ENCODE data around the gene MCM10. TPM values are rescaled to one million over a fixed set of nuclear protein-coding genes. Genes with fewer than 3 reads are reported as not detected.

The MCM10 gene
- total and polyA plus RNA-seq, 9 of the 15 experiments (the other 6 are each of a cell fraction or from before 2014, with no cell fraction given): 10.4 to 68.1 (median 48.0) TPM

DNA sequence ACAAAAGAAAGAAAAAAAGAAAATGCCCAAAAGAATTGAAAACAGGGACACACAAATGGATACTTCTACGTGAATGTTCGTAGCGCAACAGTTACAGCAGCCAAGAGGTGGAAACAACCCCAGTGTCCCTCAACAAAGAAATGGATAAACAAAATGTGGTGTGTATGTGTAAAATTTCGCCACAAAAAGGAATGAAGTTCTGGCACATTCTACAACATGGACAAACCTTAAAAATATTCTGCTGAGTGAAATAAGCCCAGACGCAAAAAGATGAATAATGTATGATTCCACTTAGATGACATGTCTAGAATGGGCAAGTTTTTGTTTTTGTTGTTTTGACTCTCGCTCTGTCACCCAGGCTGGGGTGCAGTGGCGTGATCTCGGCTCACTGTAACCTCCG lies 61.9 kb downstream of the MCM10 start (continued):
- TF ChIP-seq CHAMP1 (IDR thresholded peaks at IDR 0.05) (no peak), FOSL1 (tag; conservative IDR thresholded peaks at IDR 0.05) (no peak), NCOA2 (IDR thresholded peaks at IDR 0.05; ENCODE audit: partially characterized antibody in 2 of 2) (no peak)

DNA sequence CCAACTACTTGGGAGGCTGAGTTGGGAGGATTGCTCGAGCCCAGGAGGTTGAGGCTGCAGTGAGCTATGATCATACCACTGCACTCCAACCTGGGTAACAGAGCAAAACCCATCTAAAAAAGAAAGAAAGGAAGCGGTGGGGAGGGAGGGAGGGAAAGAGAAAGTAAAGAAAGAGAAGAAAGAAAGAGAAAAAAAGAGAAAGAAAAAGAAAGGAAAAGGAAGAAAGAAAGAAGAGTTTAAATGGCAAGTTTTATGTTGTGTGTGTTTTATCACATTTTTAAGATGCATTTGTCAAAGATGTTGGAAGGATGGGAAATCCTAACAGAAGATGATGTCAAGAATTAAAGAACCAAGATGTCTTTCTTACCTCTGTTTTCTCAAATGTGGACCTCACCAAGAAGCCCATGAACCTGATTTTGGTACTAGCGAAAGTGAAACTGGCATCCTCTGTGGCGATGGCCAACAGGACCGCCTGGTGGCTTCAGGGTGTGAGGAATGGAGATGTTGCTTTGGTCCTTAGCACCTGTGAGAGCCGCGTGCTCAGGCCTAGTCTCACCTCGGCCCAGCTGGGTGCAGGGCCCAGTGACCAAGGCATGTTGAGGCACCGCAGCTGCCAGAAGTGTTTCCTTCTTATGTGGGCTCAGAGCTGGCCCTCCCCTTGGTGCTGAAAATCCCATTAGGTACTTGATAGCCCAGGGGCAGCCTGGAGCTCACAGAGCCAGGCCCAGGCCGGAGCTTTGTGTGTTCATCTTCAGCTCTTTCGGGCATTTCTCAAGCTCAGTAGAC lies 63.0 kb downstream of the MCM10 start:
- WGBS (ENCODE audit: insufficient coverage, low coverage, missing lambda C conversion rate): 35% methylated on average over 11 of the region's 11 CpGs
- H4K20me1 ChIP-seq (replicated peaks; ENCODE audit: control insufficient read depth, insufficient read depth, low read length): no peaks in the 10 kb centered on the region; the same call in 1 of the 2 replicates
- no peaks in the 10 kb centered on the region; a peak in 2 of 5 replicates for H3K4me1 ChIP-seq (replicated peaks in 1 of 2; ENCODE audit: control insufficient read depth in 2 of 2, insufficient read depth in 2 of 2, low read length in 2 of 2)
- no peak for FAIRE-seq
- no peaks in the 10 kb centered on the region for H3K9me1 ChIP-seq (ENCODE audit: control insufficient read depth, insufficient read depth, low read length)
- in situ Hi-C loops (cut with MboI) (loop anchor here (5.0 kb wide), 1 partner anchor 78 kb away; the partner anchor contains the start of gene PHYH), intact Hi-C loops (cut with micrococcal nuclease) (loop anchor here (10.0 kb wide), 1 partner anchor 50 kb away; no protein-coding TSS in a partner anchor)
- H3K79me2 ChIP-seq (ENCODE audit: control insufficient read depth, insufficient read depth, low read length): no peaks in the 10 kb centered on the region
- ATAC-seq: no peak
- peaks cover 0 to 4% of the 10 kb centered on the region in 2 experiments; a peak in 1 of 5 replicates for H3K27me3 ChIP-seq (ENCODE audit: control insufficient read depth in 2 of 2, insufficient read depth in 2 of 2, low read length in 2 of 2)
- no peak for DNase-seq (ENCODE audit: extremely low read depth in 1 of 4, low spot score in 3 of 4)
- no peak overlapping the region for H2AFZ ChIP-seq (ENCODE audit: low read depth, low read length)
- H3K9ac ChIP-seq (ENCODE audit: insufficient read depth in 1 of 2, low read depth in 2 of 2, low read length in 2 of 2): no peak overlapping the region
- no peak overlapping the region for H3K4me2 ChIP-seq (ENCODE audit: insufficient read depth, low read length)
- ChIA-PET POLR2A (interaction anchor here (0.9 to 1.0 kb wide), 2 partner anchors 14 to 119 kb away, joined by 3 to 4 read pairs; no protein-coding TSS in a partner anchor), CTCF (ENCODE audit: low intra/inter-chr PET ratio) (no interaction called here)
- H3K4me3 ChIP-seq: no peak overlapping the region
- no TSS peak for BruUV-seq (replicated peaks)
- H3K27ac ChIP-seq (ENCODE audit: extremely low read depth, low read depth, low read length): no peak overlapping the region
- H3K36me3 ChIP-seq (ENCODE audit: control insufficient read depth, insufficient read depth, low read length): no peaks in the 10 kb centered on the region
- no peaks in the 10 kb centered on the region for H3K9me3 ChIP-seq (replicated peaks; ENCODE audit: control insufficient read depth, insufficient read depth, low read depth, low read length)
- TF ChIP-seq NFRKB (IDR thresholded peaks at IDR 0.05; ENCODE audit: low read depth) (no peak), ELF4 (CRISPR knock-in tag; IDR thresholded peaks at IDR 0.05) (no peak), ZNF512 (tag; IDR thresholded peaks at IDR 0.05) (0 out of 2 replicates have a peak, but pooled peaks have one; percentile 31), FOXA1 (IDR thresholded peaks at IDR 0.05; ENCODE audit: borderline replicate concordance) (no peak), IRF2 (CRISPR knock-in tag; IDR thresholded peaks at IDR 0.05) (no peak), E2F6 (IDR thresholded peaks at IDR 0.05; ENCODE audit: borderline replicate concordance in 1 of 2, extremely low read depth in 1 of 2, insufficient read depth in 1 of 2, insufficient read length in 1 of 2, low read depth in 1 of 2, low read length in 1 of 2, poor library complexity in 1 of 2, severe bottlenecking in 1 of 2) (no peak), ZNF395 (CRISPR knock-in tag; IDR thresholded peaks at IDR 0.05) (no peak)

Measured in K562 (cell line).